ENCODE results near the gene CRADD.

Gene CRADD

GRCh38 chr12:93852173-93852591, 175.0 kb downstream of the CRADD start:
- TF ChIP-seq EP300 (IDR thresholded peaks at IDR 0.05; ENCODE audit: borderline replicate concordance) = no peak
- no peak for TF ChIP-seq CREB1 (IDR thresholded peaks at IDR 0.05; ENCODE audit: low read depth)
- TF ChIP-seq MAX (IDR thresholded peaks at IDR 0.05) = no peak
- no peak for TF ChIP-seq TCF12 (IDR thresholded peaks at IDR 0.05; ENCODE audit: low read depth)
- no peak for TF ChIP-seq RAD21 (IDR thresholded peaks at IDR 0.05; ENCODE audit: low read depth)
- no peak for TF ChIP-seq TAF1 (IDR thresholded peaks at IDR 0.05; ENCODE audit: low read depth)
- TF ChIP-seq FOXM1 (IDR thresholded peaks at IDR 0.05; ENCODE audit: borderline replicate concordance, low read depth) = no peak
- no peak for TF ChIP-seq CEBPB (IDR thresholded peaks at IDR 0.05)
- TF ChIP-seq EGR1 (IDR thresholded peaks at IDR 0.05) = no peak
- TF ChIP-seq TEAD4 (IDR thresholded peaks at IDR 0.05) = no peak
- TF ChIP-seq REST (IDR thresholded peaks at IDR 0.05; ENCODE audit: low read depth) = no peak
- TF ChIP-seq ZBTB7A (IDR thresholded peaks at IDR 0.05; ENCODE audit: low read depth) = no peak
- TF ChIP-seq NFIC (IDR thresholded peaks at IDR 0.05) = no peak
- no peak for TF ChIP-seq YY1 (IDR thresholded peaks at IDR 0.05; ENCODE audit: low read depth)
- no peak for TF ChIP-seq USF1 (IDR thresholded peaks at IDR 0.05)

- no peak for TF ChIP-seq EGR1 (IDR thresholded peaks at IDR 0.05)
- TF ChIP-seq RAD21 (IDR thresholded peaks at IDR 0.05; ENCODE audit: low read depth) = no peak
- TF ChIP-seq YY1 (IDR thresholded peaks at IDR 0.05; ENCODE audit: low read depth) = no peak
- no peak for TF ChIP-seq TCF12 (IDR thresholded peaks at IDR 0.05; ENCODE audit: low read depth)
- TF ChIP-seq CEBPB (IDR thresholded peaks at IDR 0.05) = no peak
- no peak for TF ChIP-seq REST (IDR thresholded peaks at IDR 0.05; ENCODE audit: low read depth)
- no peak for TF ChIP-seq TAF1 (IDR thresholded peaks at IDR 0.05; ENCODE audit: low read depth)
- TF ChIP-seq TEAD4 (IDR thresholded peaks at IDR 0.05) = no peak
- no peak for TF ChIP-seq USF1 (IDR thresholded peaks at IDR 0.05)
- no peak for TF ChIP-seq MAX (IDR thresholded peaks at IDR 0.05)
Measured at GRCh38 chr12:93853698-93854478, 176.7 kb downstream of the CRADD start.

- no peak for TF ChIP-seq REST (IDR thresholded peaks at IDR 0.05; ENCODE audit: low read depth)
- TF ChIP-seq RAD21 (IDR thresholded peaks at IDR 0.05; ENCODE audit: low read depth) = no peak
- TF ChIP-seq CREB1 (IDR thresholded peaks at IDR 0.05; ENCODE audit: low read depth) = no peak
- TF ChIP-seq ZBTB7A (IDR thresholded peaks at IDR 0.05; ENCODE audit: low read depth) = no peak
- no peak for TF ChIP-seq TCF12 (IDR thresholded peaks at IDR 0.05; ENCODE audit: low read depth)
- no peak for TF ChIP-seq CEBPB (IDR thresholded peaks at IDR 0.05)
- no peak for TF ChIP-seq YY1 (IDR thresholded peaks at IDR 0.05; ENCODE audit: low read depth)
- TF ChIP-seq NFIC (IDR thresholded peaks at IDR 0.05) = no peak
- TF ChIP-seq TAF1 (IDR thresholded peaks at IDR 0.05; ENCODE audit: low read depth) = no peak
- TF ChIP-seq EP300 (IDR thresholded peaks at IDR 0.05; ENCODE audit: borderline replicate concordance) = no peak
- TF ChIP-seq TEAD4 (IDR thresholded peaks at IDR 0.05) = no peak
- TF ChIP-seq FOXM1 (IDR thresholded peaks at IDR 0.05; ENCODE audit: borderline replicate concordance, low read depth) = no peak
- TF ChIP-seq EGR1 (IDR thresholded peaks at IDR 0.05) = no peak
- TF ChIP-seq USF1 (IDR thresholded peaks at IDR 0.05) = no peak
- no peak for TF ChIP-seq MAX (IDR thresholded peaks at IDR 0.05)
Measured at GRCh38 chr12:93855261-93855660, 178.1 kb downstream of the CRADD start.
